SH-SY5Y (cell line): ENCODE data around the gene VAV3.

Experiments
- GATA2 ChIP-seq: IDR thresholded peaks from 2 replicates; pipeline ENCODE4 v1.6.1; 2011; ENCODE audit warnings: mild to moderate bottlenecking, low read depth, low read length
- GATA3 ChIP-seq: IDR thresholded peaks from 2 replicates; pipeline ENCODE4 v1.6.1; 2011; ENCODE audit warnings: low read depth, mild to moderate bottlenecking, low read length, moderate library complexity

GRCh38 chr1:107681001-107681479, 283.9 kb downstream of the VAV3 start:
- no peak for TF ChIP-seq GATA3
- no peak for TF ChIP-seq GATA2
